ENCODE measurements around the gene ISYNA1.

The ISYNA1 gene

DNA sequence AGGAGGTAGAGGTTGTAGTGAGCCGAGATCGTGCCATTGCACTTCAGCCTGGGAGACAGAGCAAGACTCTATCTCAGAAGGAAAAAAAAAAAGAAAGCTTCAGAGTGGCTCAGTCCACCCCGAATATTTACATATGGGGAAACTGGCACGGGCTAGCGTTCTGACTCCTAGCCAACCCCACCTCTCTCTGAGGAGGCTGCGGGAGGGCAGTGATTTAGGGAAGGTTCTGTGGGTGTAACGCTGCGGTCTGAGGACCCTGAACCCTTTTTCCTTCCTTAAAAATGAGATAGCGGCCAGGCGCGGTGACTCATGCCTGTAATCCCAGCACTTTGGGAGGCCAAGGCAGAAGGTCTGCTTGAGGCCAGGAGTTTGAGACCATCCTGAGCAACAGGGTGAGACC, 45.5 kb downstream of the ISYNA1 start:
- TF ChIP-seq, protein P1, sequence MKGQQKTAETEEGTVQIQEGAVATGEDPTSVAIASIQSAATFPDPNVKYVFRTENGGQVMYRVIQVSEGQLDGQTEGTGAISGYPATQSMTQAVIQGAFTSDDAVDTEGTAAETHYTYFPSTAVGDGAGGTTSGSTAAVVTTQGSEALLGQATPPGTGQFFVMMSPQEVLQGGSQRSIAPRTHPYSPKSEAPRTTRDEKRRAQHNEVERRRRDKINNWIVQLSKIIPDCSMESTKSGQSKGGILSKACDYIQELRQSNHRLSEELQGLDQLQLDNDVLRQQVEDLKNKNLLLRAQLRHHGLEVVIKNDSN (IDR thresholded peaks at IDR 0.05) = no peak
- TF ChIP-seq ZBTB7A (IDR thresholded peaks at IDR 0.05; ENCODE audit: low read depth) = no peak
- no peak for TF ChIP-seq YY1 (IDR thresholded peaks at IDR 0.05; ENCODE audit: low read depth)
- no peak for TF ChIP-seq TCF12 (IDR thresholded peaks at IDR 0.05; ENCODE audit: low read depth)
- no peak for TF ChIP-seq RAD21 (IDR thresholded peaks at IDR 0.05; ENCODE audit: low read depth)
- TF ChIP-seq CREB1 (IDR thresholded peaks at IDR 0.05; ENCODE audit: low read depth) = no peak
- no peak for TF ChIP-seq TAF1 (IDR thresholded peaks at IDR 0.05; ENCODE audit: low read depth)
- TF ChIP-seq, protein P2, sequence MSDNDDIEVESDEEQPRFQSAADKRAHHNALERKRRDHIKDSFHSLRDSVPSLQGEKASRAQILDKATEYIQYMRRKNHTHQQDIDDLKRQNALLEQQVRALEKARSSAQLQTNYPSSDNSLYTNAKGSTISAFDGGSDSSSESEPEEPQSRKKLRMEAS (IDR thresholded peaks at IDR 0.05) = no peak
- no peak for TF ChIP-seq EGR1 (IDR thresholded peaks at IDR 0.05)
- no peak for TF ChIP-seq EP300 (IDR thresholded peaks at IDR 0.05; ENCODE audit: borderline replicate concordance)
- TF ChIP-seq FOXM1 (IDR thresholded peaks at IDR 0.05; ENCODE audit: borderline replicate concordance, low read depth) = no peak
- TF ChIP-seq TEAD4 (IDR thresholded peaks at IDR 0.05) = no peak

- no peak for TF ChIP-seq CREB1 (IDR thresholded peaks at IDR 0.05; ENCODE audit: low read depth)
- no peak for TF ChIP-seq TEAD4 (IDR thresholded peaks at IDR 0.05)
- no peak for TF ChIP-seq ZBTB7A (IDR thresholded peaks at IDR 0.05; ENCODE audit: low read depth)
- TF ChIP-seq, protein P2 (IDR thresholded peaks at IDR 0.05) = no peak
- no peak for TF ChIP-seq NFIC (IDR thresholded peaks at IDR 0.05)
- TF ChIP-seq CEBPB (IDR thresholded peaks at IDR 0.05) = no peak
Observed at GRCh38 chr19:18391509-18392075, 46.3 kb downstream of the ISYNA1 start.

GRCh38 chr19:18390065-18390907, 47.6 kb downstream of the ISYNA1 start:
- TF ChIP-seq TCF12 (IDR thresholded peaks at IDR 0.05; ENCODE audit: low read depth) (no peak), CREB1 (IDR thresholded peaks at IDR 0.05; ENCODE audit: low read depth) (no peak), RAD21 (IDR thresholded peaks at IDR 0.05; ENCODE audit: low read depth) (no peak), YY1 (IDR thresholded peaks at IDR 0.05; ENCODE audit: low read depth) (no peak)

- TF ChIP-seq, protein P1 (IDR thresholded peaks at IDR 0.05) = no peak
- TF ChIP-seq FOXM1 (IDR thresholded peaks at IDR 0.05; ENCODE audit: borderline replicate concordance, low read depth) = no peak
- no peak for TF ChIP-seq TEAD4 (IDR thresholded peaks at IDR 0.05)
- no peak for TF ChIP-seq REST (IDR thresholded peaks at IDR 0.05; ENCODE audit: low read depth)
- TF ChIP-seq RAD21 (IDR thresholded peaks at IDR 0.05; ENCODE audit: low read depth) = no peak
Observed at GRCh38 chr19:18389726-18390064, 48.2 kb downstream of the ISYNA1 start.

GRCh38 chr19:18388960-18389725, 48.8 kb downstream of the ISYNA1 start:
- TF ChIP-seq TEAD4 (IDR thresholded peaks at IDR 0.05) = no peak
- TF ChIP-seq CEBPB (IDR thresholded peaks at IDR 0.05) = no peak

- TF ChIP-seq, protein P2 (IDR thresholded peaks at IDR 0.05) = no peak
- no peak for TF ChIP-seq ZBTB7A (IDR thresholded peaks at IDR 0.05; ENCODE audit: low read depth)
Observed at GRCh38 chr19:18388100-18388959, 49.6 kb downstream of the ISYNA1 start.
